ENCODE results near the gene TBX5.
"Not testable (repeated sequence)": the region's sequence is repeated elsewhere in the genome, so short reads cannot be mapped to it uniquely, and the experiment has no call there.

TBX5 gene

GRCh38 chr12:114371250-114371649 lies 34.7 kb downstream of the TBX5 start:
- DNase-seq, result no peak

- DNase-seq, result no peak
Observed at GRCh38 chr12:114368685-114369452, 37.1 kb downstream of the TBX5 start.

- no peak for DNase-seq
Observed at GRCh38 chr12:114361992-114362391, 44.0 kb downstream of the TBX5 start.

GRCh38 chr12:114361545-114361944 lies 44.4 kb downstream of the TBX5 start:
- DNase-seq, result no peak

GRCh38 chr12:114360485-114360884 lies 45.5 kb downstream of the TBX5 start:
- no peak for DNase-seq

GRCh38 chr12:114355389-114356088 lies 50.4 kb downstream of the TBX5 start:
- no peak for DNase-seq

- not testable (repeated sequence) for DNase-seq
Observed at GRCh38 chr12:114349239-114349638, 56.7 kb downstream of the TBX5 start.

GRCh38 chr12:114347861-114348260 lies 58.1 kb downstream of the TBX5 start:
- no peak for DNase-seq

- no peak for DNase-seq
Observed at GRCh38 chr12:114344831-114345230, 61.1 kb downstream of the TBX5 start.

GRCh38 chr12:114344303-114344663 lies 61.7 kb downstream of the TBX5 start:
- DNase-seq, result no peak

- DNase-seq, result no peak
Observed at GRCh38 chr12:114343585-114344302, 62.2 kb downstream of the TBX5 start.

- no peak for DNase-seq
Observed at GRCh38 chr12:114342656-114343055, 63.3 kb downstream of the TBX5 start.

- DNase-seq, result no peak
Observed at GRCh38 chr12:114341635-114342034, 64.3 kb downstream of the TBX5 start.

- no peak for DNase-seq
Observed at GRCh38 chr12:114340231-114340630, 65.7 kb downstream of the TBX5 start.

GRCh38 chr12:114339626-114340025 lies 66.3 kb downstream of the TBX5 start:
- no peak for DNase-seq

GRCh38 chr12:114335607-114336006 lies 70.3 kb downstream of the TBX5 start:
- DNase-seq, result no peak

- DNase-seq, result no peak
Observed at GRCh38 chr12:114334395-114334794, 71.5 kb downstream of the TBX5 start.

- DNase-seq, result no peak
Observed at GRCh38 chr12:114328292-114328691, 77.7 kb downstream of the TBX5 start.

GRCh38 chr12:114327765-114328164 lies 78.2 kb downstream of the TBX5 start:
- DNase-seq, result no peak

GRCh38 chr12:114321524-114321923 lies 84.4 kb downstream of the TBX5 start:
- no peak for DNase-seq

- no peak for DNase-seq
Observed at GRCh38 chr12:114320968-114321367, 85.0 kb downstream of the TBX5 start.

- no peak for DNase-seq
Observed at GRCh38 chr12:114320101-114320500, 85.8 kb downstream of the TBX5 start.

GRCh38 chr12:114319422-114319821 lies 86.5 kb downstream of the TBX5 start:
- DNase-seq, result no peak

GRCh38 chr12:114318984-114319383 lies 87.0 kb downstream of the TBX5 start:
- no peak for DNase-seq
